Spinal cord (tissue), 10 donors: ENCODE measurements around the gene ASMT. TPM values are rescaled to one million over a fixed set of nuclear protein-coding genes. Genes with fewer than 3 reads are reported as not detected.
A peak's percentile ranks its signal among the peaks of the same experiment; 100 is the strongest.

Experiments used
- DNase-seq, 6 donors: peaks; one replicate each; pipeline versions ENCODE4 v3.0.0 to v3.0.0-alpha.2; 2013 to 2015; ENCODE audit warnings: low spot score in 6 of 6, low read depth in 4 of 6
- H3K27ac ChIP-seq: one replicate; pipeline ENCODE4 v1.5.1; 2013; ENCODE audit warnings: low read depth, low read length, control low read depth
- H3K27me3 ChIP-seq: one replicate; pipeline ENCODE4 v1.6.1; 2013; ENCODE audit warnings: low read length; ENCODE audit not compliant: control insufficient read depth, insufficient read depth
- H3K36me3 ChIP-seq: one replicate; pipeline ENCODE4 v1.6.1; 2013; ENCODE audit warnings: low read length; ENCODE audit not compliant: control insufficient read depth, insufficient read depth
- H3K4me1 ChIP-seq: one replicate; pipeline ENCODE4 v1.6.1; 2013; ENCODE audit warnings: low read length; ENCODE audit not compliant: control insufficient read depth, insufficient read depth
- H3K4me3 ChIP-seq: one replicate; pipeline ENCODE4 v1.5.1; 2013; ENCODE audit warnings: low read depth, low read length, control low read depth
- H3K9me3 ChIP-seq: one replicate; pipeline ENCODE4 v1.6.1; 2013; ENCODE audit warnings: low read length; ENCODE audit not compliant: control insufficient read depth, insufficient read depth
- WGBS: methylation state at CpG from one replicate; pipeline ENCODE4 v1.1.5; 2013; ENCODE audit warnings: missing lambda C conversion rate; ENCODE audit not compliant: insufficient coverage; 5-methylcytosine and 5-hydroxymethylcytosine counted together
- polyA plus RNA-seq, 2 donors: library from polyadenylated mRNA; unstranded; fragments of 120-200 nt; gene quantifications; one replicate each; pipeline ENCODE4 v1.2.1, GENCODE V29; 2013; ENCODE audit not compliant: insufficient read length in 2 of 2
- total RNA-seq, 2 donors: library from RNA; depleted of rRNA in 1 of 2; stranded (reverse); fragments of 120-200 nt in 1 of 2; fragments of >200 nt in 1 of 2; gene quantifications; one replicate each; pipeline versions ENCODE4 v1.2.3 to v1.2.4, GENCODE V29; 2013 to 2014
- donor health status: healthy.

ASMT gene
- total and polyA plus RNA-seq, 4 donors = 0.30 to 0.57 (median 0.36) TPM

DNA sequence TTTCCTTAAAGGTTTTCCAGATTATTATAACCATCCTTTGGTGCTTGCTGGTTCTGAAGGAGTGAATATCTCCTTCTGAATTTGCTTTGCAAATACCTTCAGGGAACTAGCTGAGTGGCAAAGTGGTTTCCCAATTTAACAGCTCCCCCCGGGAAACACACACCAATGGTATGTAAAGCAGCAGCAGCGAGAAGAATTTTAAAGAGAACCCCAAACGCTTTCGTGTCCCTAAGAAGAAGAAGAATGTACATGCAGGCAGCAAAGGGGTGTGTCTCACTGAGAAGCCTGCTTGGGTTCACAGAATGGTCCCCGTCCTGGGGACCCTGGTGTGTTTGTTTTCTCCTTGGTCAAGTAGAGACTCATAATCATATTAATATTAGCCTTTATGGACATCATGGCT lies 27.7 kb upstream of the ASMT start:
- H3K4me3 ChIP-seq = no peak overlapping the region
- peaks cover 2% of the 10 kb centered on the region for H3K4me1 ChIP-seq
- H3K36me3 ChIP-seq = no peaks in the 10 kb centered on the region
- WGBS = no CpG with 5 or more reads among the region's 5 CpGs
- no peak overlapping the region for H3K27ac ChIP-seq
- DNase-seq = peak in 1 of 6 donors; percentile 19
- H3K9me3 ChIP-seq = no peaks in the 10 kb centered on the region
- H3K27me3 ChIP-seq = no peaks in the 10 kb centered on the region

DNA sequence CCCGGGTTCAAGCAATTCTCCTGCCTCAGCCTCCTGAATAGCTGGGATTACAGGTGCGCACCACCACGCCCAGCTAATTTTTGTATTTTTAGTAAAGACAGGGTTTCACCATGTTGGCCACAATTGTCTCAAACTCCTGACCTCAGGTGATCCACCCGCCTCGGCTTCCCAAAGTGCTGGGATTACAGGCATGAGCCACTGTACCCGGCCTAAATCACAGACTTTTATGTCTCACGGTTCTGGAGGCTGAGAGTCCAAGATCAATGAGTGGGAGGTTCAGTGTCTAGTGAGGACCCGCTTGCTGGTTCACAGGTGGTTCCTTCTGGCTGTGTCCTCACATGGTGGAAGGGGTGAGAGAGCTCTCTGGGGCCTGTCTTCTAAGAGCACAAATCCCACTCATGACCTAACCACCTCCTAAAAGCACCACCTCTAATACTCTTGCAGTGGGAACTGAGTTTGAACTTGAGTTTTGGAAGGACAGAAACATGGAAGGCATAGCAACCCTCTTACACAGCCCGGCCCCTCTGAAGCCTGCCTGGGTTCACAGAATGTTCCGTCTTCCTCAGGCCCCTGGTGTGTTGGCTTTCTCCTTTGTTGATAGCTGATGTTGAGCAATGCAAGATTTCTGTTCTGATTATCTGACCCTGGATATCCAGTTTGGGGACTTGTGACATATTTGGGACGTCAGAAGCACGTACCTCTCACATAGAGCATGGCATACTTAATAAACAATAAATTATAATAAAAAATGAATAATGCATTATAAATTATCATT lies 25.3 kb upstream of the ASMT start:
- no peak overlapping the region for H3K4me3 ChIP-seq
- no peak for DNase-seq
- H3K36me3 ChIP-seq = peaks cover 17% of the 10 kb centered on the region
- H3K4me1 ChIP-seq = peaks cover 20% of the 10 kb centered on the region
- H3K27ac ChIP-seq = no peak overlapping the region
- whole genome bisulfite sequencing = 80% methylated on average over 4 of the region's 12 CpGs
- no peaks in the 10 kb centered on the region for H3K27me3 ChIP-seq
- H3K9me3 ChIP-seq = no peaks in the 10 kb centered on the region

DNA sequence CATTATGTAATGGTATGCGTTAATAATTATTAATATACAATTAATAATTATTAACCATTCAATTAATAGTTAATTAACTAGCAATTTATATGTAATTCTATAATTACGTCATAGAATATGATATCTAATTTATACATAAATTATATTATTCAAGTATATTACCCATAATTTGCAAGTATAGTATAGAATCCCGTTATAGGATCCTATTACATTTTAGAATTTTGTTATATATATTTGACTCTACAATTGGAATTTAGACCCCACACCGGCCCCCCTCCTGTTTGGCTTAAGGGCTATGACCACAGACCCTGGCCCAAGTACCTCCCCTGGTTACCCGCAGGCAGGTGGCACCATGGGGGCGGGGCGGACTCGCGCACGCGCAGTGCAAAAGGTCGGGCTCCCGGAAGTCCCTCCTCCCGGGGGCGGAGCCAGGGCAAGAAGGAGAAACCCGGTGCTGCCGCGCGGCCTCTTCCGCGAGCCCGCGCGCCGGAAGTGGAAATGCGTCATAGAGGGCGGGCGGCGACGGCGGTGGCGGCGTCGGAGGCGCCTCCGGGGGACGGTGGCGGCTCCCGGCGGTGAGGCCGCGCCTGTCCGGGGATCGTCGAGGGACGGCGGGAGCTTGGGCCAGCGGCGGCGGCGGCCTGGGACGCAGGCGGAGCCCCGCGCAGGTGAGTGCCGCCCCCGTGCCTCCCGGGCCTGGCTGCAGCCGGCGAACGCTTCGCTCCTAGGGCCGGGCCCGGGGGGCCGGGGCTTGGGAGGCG lies 23.6 kb upstream of the ASMT start, which contains the start of gene AKAP17A:
AKAP17A (plus strand) TSS at position 503 of the 761 bp plus-strand sequence. CDS start 1,859 bp downstream, outside the sequence.
- Histone ChIP-seq H3K4me1 (peaks cover 20% of the 10 kb centered on the region), H3K27ac (peak within 1 kb of the TSS; percentile 40), H3K4me3 (peak within 1 kb of the TSS; percentile 69), H3K27me3 (no peaks in the 10 kb centered on the region), H3K36me3 (peaks cover 35% of the 10 kb centered on the region), H3K9me3 (no peaks in the 10 kb centered on the region)
- WGBS = under 1% methylated on average over 57 of the region's 66 CpGs
- peak; percentile 86 to 99 (median 94) for DNase-seq

DNA sequence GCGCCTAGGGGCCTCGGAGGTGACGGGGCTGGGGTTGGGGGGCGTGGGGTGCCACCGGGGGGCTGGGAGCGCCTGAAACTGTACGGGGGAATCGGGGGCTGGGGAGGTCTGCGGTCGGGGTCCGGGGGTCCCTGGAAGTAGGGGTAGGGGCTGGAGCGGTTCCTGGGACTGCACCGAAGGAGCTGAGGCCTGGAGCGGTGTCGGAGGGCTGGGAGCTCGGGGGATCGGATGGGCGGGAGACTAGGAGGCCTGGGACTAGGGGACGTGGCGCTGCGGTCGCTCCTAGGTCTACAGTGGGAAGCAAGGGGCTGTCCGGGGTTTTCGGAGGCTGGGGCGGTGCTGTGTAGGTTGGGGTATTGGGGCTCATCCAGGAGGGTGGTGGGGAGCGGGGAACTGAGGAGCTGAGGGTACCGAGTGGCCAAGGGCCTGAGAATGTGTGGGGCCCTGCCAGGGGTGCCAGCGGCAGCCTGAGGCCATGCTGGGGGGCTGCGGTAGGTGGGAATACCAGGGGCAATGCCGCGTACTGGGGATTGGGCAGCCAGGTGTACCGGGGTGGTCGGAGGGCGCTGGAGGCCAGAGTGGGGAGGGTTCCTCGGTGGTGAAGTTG lies 22.9 kb upstream of the ASMT start:
- H3K27ac ChIP-seq = peak overlapping the region; percentile 40
- under 1% methylated on average over 27 of the region's 35 CpGs for WGBS
- peaks cover 20% of the 10 kb centered on the region for H3K4me1 ChIP-seq
- no peaks in the 10 kb centered on the region for H3K9me3 ChIP-seq
- peak overlapping the region; percentile 69 for H3K4me3 ChIP-seq
- DNase-seq = no peak
- no peaks in the 10 kb centered on the region for H3K27me3 ChIP-seq
- peaks cover 42% of the 10 kb centered on the region for H3K36me3 ChIP-seq

DNA sequence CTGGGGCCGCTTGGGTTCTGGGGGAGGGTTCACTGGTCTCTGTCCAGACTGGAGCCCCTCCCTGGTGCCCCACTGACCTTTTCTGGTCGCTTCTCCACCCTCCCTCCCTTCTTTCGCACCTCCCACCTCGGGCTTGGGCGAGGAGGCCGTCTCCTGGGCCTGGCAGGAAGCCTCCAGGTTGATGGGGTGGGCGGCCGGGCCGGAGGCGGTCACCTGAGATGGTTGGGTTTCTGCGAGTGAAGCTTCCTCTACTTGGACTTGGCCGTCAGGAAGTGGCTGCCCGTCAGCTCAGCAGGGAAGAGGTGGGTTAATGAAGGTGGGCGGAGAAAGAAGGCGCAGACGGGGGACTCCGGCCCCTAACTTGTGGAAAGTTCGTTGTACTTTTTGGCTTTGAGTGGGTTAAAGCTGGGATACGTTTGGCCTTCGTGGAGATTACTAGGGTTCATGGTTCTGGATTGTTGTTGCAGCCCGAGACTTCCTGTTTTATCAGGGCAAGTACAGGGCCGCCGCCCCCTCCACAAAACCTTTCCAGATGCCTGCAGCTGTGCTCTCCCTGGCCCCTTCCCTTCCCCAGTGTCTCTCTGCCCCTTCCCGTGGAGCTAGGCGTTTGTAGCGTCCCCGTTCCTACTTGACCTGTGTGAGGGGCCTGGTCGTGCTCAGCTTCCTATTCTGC lies 22.3 kb upstream of the ASMT start:
- Histone ChIP-seq H3K4me3 (peak overlapping the region; percentile 69), H3K27ac (no peak overlapping the region), H3K9me3 (no peaks in the 10 kb centered on the region), H3K36me3 (peaks cover 48% of the 10 kb centered on the region), H3K27me3 (no peaks in the 10 kb centered on the region), H3K4me1 (peaks cover 20% of the 10 kb centered on the region)
- 13% methylated on average over 24 of the region's 28 CpGs for WGBS
- DNase-seq = no peak

DNA sequence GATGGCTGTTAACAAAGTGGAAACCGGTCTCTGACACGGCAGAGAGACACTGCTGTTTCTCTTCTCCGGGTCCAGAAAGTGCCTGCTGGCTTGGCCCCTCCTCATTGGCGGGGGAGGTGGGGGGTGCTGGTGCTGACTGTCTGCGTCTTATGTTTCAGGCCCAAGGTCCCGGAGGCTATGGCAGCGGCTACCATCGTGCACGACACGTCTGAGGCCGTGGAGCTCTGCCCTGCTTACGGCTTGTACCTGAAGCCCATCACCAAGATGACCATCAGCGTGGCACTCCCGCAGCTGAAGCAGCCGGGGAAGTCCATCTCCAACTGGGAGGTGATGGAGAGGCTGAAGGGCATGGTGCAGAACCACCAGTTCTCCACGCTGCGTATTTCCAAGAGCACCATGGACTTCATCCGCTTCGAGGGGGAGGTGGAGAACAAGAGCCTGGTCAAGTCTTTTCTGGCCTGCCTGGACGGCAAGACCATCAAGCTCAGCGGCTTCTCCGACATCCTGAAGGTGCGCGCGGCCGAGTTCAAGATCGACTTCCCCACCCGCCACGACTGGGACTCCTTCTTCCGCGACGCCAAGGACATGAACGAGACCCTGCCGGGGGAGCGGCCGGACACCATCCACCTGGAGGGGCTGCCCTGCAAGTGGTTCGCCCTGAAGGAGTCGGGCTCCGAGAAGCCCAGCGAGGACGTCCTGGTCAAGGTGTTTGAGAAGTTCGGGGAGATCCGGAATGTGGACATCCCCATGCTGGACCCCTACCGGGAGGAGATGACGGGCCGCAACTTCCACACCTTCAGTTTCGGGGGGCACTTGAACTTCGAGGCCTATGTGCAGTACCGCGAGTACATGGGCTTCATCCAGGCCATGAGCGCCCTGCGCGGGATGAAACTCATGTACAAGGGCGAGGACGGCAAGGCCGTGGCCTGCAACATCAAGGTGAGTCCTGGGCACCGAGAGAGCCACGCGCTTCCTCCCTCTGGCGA lies 21.3 kb upstream of the ASMT start:
- Histone ChIP-seq H3K4me1 (peaks cover 20% of the 10 kb centered on the region), H3K36me3 (peaks cover 58% of the 10 kb centered on the region), H3K27me3 (no peaks in the 10 kb centered on the region), H3K4me3 (no peak overlapping the region), H3K9me3 (no peaks in the 10 kb centered on the region), H3K27ac (no peak overlapping the region)
- DNase-seq = no peak
- WGBS = 93% methylated on average over 56 of the region's 60 CpGs

DNA sequence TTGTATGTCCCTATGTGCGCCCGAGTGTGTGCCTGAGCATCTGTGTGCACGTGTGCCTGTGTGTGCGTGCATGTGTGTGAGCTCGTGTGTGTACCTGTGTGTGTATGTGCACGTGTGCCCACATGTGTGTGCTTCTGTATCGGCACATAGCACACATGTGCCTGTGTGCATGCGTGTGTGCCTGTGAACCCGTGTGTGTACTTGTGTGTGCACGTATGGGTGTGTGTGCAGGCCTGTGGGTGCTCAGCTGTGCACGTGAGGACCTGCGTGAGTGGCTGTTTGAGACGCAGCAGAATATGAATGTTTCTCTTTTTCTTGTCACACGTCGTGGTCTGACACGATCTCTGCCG lies 19.2 kb upstream of the ASMT start:
- Histone ChIP-seq H3K4me3 (no peak overlapping the region), H3K27me3 (no peaks in the 10 kb centered on the region), H3K27ac (no peak overlapping the region), H3K9me3 (no peaks in the 10 kb centered on the region), H3K36me3 (peaks cover 79% of the 10 kb centered on the region), H3K4me1 (peaks cover 20% of the 10 kb centered on the region)
- DNase-seq = no peak
- 95% methylated on average over 15 of the region's 17 CpGs for WGBS

DNA sequence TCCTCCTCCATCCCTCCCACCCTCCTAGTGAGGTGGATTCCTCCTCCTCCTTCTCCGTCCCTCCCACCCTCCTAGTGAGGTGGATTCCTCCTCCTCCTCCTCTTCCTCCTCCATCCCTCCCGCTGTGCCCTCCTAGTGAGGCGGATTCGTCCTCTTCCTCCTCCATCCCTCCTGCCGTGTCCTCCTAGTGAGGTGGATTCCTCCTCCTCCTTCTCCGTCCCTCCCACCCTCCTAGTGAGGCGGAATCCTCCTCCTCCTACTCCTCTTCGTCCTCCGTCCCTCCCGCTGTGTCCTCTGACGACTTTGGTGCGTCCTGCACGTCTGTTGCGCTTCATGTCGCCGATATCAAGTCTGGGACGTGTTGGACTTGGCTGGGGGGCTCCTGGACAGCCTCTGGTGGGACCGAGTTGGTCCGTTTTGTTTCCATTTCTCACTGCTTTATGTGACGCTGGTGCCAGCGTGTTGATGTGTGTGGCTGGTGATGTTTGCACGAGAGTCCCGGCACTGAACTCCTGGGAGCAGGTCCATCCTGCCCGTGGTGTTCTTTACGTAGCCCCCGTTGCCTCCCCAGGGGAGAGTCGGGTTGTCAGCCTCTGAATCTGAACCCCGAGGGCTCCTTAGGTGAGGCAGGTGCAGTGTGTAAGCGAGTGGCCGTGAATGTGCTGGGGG lies 18.0 kb upstream of the ASMT start:
- Histone ChIP-seq H3K4me3 (no peak overlapping the region), H3K9me3 (no peaks in the 10 kb centered on the region), H3K4me1 (peaks cover 20% of the 10 kb centered on the region), H3K27me3 (no peaks in the 10 kb centered on the region), H3K27ac (no peak overlapping the region), H3K36me3 (peaks cover 90% of the 10 kb centered on the region)
- 88% methylated on average over 28 of the region's 30 CpGs for WGBS
- DNase-seq = no peak
